ENCODE results near the gene MYL6B. TPM values are rescaled to one million over a fixed set of nuclear protein-coding genes. Genes with fewer than 3 reads are reported as not detected.

MYL6B gene
- total RNA-seq, 2 experiments from 2014 or later = 6.2 to 6.4 TPM

DNA sequence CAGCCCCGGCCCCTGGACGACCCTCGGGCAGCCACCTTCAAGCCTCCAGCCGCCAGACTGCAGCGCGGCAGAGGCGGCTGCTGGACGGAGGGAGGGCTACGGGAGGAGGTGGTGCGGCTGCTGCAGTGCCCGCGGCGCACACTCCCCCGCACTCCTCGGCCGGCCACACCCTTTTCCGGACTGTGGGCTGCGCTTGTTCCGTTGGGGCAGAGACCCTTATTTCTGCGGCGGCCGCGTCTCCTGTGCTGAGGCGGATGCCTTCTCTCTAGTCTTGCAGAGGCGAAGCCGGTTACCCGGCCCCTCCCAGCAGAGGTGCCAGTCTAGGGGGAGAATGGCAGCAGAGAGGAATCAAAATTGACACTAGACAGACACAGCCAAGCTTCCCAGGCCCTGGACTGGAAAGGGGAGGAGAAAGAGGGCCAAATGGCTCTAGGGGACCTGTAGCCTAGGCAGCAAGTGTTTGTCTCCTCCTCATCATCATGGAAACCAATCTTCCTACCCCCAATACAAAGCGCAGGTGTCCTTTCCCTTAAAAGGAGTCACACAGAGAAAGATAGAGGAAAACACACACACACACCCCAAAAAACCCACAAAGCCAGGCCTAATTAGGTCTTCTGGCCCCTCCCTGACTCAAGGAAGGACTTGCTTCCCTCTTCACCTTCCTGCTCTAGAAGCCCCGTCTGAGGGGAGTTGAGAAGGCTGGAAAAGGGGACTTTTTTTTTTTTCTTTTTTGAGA lies 23.0 kb upstream of the MYL6B start:
- peaks cover 65% of the 10 kb centered on the region for H3K36me3 Mint-ChIP-seq (ENCODE audit: low read depth)

DNA sequence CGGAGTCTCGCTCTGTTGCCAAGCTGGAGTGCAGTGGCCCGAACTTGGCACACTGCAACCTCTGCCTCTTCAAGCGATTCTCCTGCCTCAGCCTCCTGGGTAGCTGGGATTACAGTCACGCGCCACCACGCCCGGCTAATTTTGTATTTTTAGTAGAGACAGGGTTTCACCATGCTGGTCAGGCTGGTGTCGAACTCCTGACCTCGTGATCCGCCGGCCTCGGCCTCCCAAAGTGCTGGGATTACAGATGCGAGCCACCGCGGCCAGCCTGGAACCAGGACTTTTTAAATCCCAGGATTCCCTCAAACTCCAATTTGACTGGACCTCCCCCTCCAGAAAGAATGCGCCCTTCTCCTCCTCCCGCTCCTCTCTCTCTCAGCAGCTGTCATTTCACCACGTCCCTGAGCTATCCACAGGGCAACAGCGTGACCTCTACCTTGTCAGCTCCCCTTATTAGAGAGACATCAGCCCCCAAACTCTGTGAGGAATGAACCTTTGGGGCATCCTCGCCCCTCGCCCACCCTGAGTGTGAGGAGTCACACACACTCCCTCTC lies 22.4 kb upstream of the MYL6B start:
- peaks cover 76% of the 10 kb centered on the region for H3K4me1 ChIP-seq (ENCODE audit: insufficient read depth, low read length)
- peak overlapping the region; percentile 99 for H3K4me3 ChIP-seq (ENCODE audit: low read length)
- H3K4me1 Mint-ChIP-seq (ENCODE audit: low read depth) = peaks cover 67% of the 10 kb centered on the region
- peaks cover 69% of the 10 kb centered on the region for H3K36me3 Mint-ChIP-seq (ENCODE audit: low read depth)
- H3K27me3 ChIP-seq (ENCODE audit: control insufficient read depth in 1 of 2, insufficient read depth in 2 of 2, low read length in 2 of 2) = no peaks in the 10 kb centered on the region
- intact Hi-C loops (cut with DNase I, micrococcal nuclease) = loop anchor here in 1 of 2 experiments (2.0 to 5.0 kb wide), 2 partner anchors 21 to 388 kb away; partner anchors contain the start of gene GDF11
- TF ChIP-seq, protein P1, sequence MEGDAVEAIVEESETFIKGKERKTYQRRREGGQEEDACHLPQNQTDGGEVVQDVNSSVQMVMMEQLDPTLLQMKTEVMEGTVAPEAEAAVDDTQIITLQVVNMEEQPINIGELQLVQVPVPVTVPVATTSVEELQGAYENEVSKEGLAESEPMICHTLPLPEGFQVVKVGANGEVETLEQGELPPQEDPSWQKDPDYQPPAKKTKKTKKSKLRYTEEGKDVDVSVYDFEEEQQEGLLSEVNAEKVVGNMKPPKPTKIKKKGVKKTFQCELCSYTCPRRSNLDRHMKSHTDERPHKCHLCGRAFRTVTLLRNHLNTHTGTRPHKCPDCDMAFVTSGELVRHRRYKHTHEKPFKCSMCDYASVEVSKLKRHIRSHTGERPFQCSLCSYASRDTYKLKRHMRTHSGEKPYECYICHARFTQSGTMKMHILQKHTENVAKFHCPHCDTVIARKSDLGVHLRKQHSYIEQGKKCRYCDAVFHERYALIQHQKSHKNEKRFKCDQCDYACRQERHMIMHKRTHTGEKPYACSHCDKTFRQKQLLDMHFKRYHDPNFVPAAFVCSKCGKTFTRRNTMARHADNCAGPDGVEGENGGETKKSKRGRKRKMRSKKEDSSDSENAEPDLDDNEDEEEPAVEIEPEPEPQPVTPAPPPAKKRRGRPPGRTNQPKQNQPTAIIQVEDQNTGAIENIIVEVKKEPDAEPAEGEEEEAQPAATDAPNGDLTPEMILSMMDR (IDR thresholded peaks at IDR 0.05) = no peak
- peak overlapping the region; percentile 97 for H3K4me3 Mint-ChIP-seq
- no peaks in the 10 kb centered on the region for H3K9me3 Mint-ChIP-seq
- no peaks in the 10 kb centered on the region for H3K9me3 ChIP-seq (ENCODE audit: control insufficient read depth in 1 of 2, insufficient read depth in 1 of 2, low read length in 2 of 2)
- ChIA-PET POLR2A (interaction anchor here (0.9 to 6.5 kb wide), 8 partner anchors 11 to 92 kb away, joined by 3 to 133 read pairs (median 6); partner anchors contain the start of genes MYL6, MYL6B, PA2G4 and RNF41), CTCF (interaction anchor here (6.3 to 9.6 kb wide), 2 partner anchors 22 to 59 kb away, joined by 36 to 138 read pairs; partner anchors contain the start of genes MYL6B and SMARCC2)
- H3K27ac Mint-ChIP-seq = peak overlapping the region; percentile 86
- ATAC-seq (ENCODE audit: poor library complexity) = no peak
- DNase-seq = no peak
- H3K36me3 ChIP-seq (ENCODE audit: insufficient read depth, low read length) = peaks cover 47% of the 10 kb centered on the region
- no peaks in the 10 kb centered on the region for H3K27me3 Mint-ChIP-seq
- H3K27ac ChIP-seq (ENCODE audit: low read depth in 1 of 2, low read length in 2 of 2) = peak overlapping the region; percentile 77

More for the DNA sequence above, 23.0 kb upstream of the MYL6B start:
- ChIA-PET CTCF (interaction anchor here (2.2 to 9.6 kb wide), 3 partner anchors 22 to 82 kb away, joined by 8 to 138 read pairs (median 36); partner anchors contain the start of genes MYL6B and SMARCC2), POLR2A (interaction anchor here (0.9 to 6.5 kb wide), 15 partner anchors 8 to 335 kb away, joined by 4 to 133 read pairs (median 7); partner anchors contain the start of genes CNPY2, MYL6, MYL6B and PA2G4)
- H3K9me3 ChIP-seq (ENCODE audit: control insufficient read depth in 1 of 2, insufficient read depth in 1 of 2, low read length in 2 of 2) = no peaks in the 10 kb centered on the region
- H3K4me3 ChIP-seq (ENCODE audit: low read length) = peak overlapping the region; percentile 99
- peaks cover 73% of the 10 kb centered on the region for H3K4me1 Mint-ChIP-seq (ENCODE audit: low read depth)
- H3K36me3 ChIP-seq (ENCODE audit: insufficient read depth, low read length) = peaks cover 41% of the 10 kb centered on the region
- TF ChIP-seq, protein P1 (IDR thresholded peaks at IDR 0.05) = no peak
- peaks cover 77% of the 10 kb centered on the region for H3K4me1 ChIP-seq (ENCODE audit: insufficient read depth, low read length)
- DNase-seq (peak; percentile 48 to 90 (median 70)), ATAC-seq (ENCODE audit: poor library complexity) (peak; percentile 13)
- H3K4me3 Mint-ChIP-seq = peak overlapping the region; percentile 97
- no peaks in the 10 kb centered on the region for H3K27me3 Mint-ChIP-seq
- H3K27me3 ChIP-seq (ENCODE audit: control insufficient read depth in 1 of 2, insufficient read depth in 2 of 2, low read length in 2 of 2) = no peaks in the 10 kb centered on the region
- H3K27ac ChIP-seq (ENCODE audit: low read depth in 1 of 2, low read length in 2 of 2) = peak overlapping the region; percentile 77
- H3K9me3 Mint-ChIP-seq = no peaks in the 10 kb centered on the region
- intact Hi-C loops (cut with DNase I, micrococcal nuclease) = loop anchor here in 1 of 2 experiments (2.0 to 5.0 kb wide), 2 partner anchors 21 to 387 kb away; partner anchors contain the start of gene GDF11
- H3K27ac Mint-ChIP-seq = peak overlapping the region; percentile 86

DNA sequence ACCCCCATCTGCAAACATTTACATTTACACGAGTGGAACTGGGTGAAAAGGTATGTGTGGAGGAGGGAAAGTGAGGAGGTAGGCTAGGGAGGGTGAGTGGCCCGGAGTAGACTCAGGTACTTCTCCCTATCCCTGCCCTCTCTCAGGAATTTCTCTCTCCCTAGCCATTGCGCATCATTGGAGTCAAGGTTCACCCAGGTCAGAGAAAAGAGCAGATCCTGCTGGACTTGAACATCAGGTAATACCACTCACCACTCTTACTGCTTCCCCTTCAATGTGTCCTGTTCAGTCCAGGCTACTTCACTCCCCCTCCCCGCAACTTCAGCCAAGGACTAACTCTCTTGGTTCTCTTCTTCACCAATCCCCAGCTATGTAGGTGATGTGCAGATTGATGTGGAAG lies 21.5 kb upstream of the MYL6B start:
- TF ChIP-seq, protein P1 (IDR thresholded peaks at IDR 0.05) = no peak
- no peak for ATAC-seq (ENCODE audit: poor library complexity)
- Histone ChIP-seq H3K4me1 (ENCODE audit: insufficient read depth, low read length) (peaks cover 72% of the 10 kb centered on the region), H3K36me3 (ENCODE audit: insufficient read depth, low read length) (peaks cover 52% of the 10 kb centered on the region), H3K27me3 (ENCODE audit: control insufficient read depth in 1 of 2, insufficient read depth in 2 of 2, low read length in 2 of 2) (no peaks in the 10 kb centered on the region), H3K27ac (ENCODE audit: low read depth in 1 of 2, low read length in 2 of 2) (peak overlapping the region; percentile 77), H3K4me3 (ENCODE audit: low read length) (peak overlapping the region; percentile 99), H3K9me3 (ENCODE audit: control insufficient read depth in 1 of 2, insufficient read depth in 1 of 2, low read length in 2 of 2) (no peaks in the 10 kb centered on the region)
- peak overlapping the region; percentile 97 for H3K4me3 Mint-ChIP-seq
- no peaks in the 10 kb centered on the region for H3K27me3 Mint-ChIP-seq
- CTCF ChIA-PET = interaction anchor here (6.3 to 9.6 kb wide), 2 partner anchors 21 to 58 kb away, joined by 36 to 138 read pairs; partner anchors contain the start of genes MYL6B and SMARCC2
- POLR2A ChIA-PET = interaction anchor here (1.0 to 5.7 kb wide), 4 partner anchors 13 to 59 kb away, joined by 3 to 133 read pairs (median 26); partner anchors contain the start of genes MYL6B, RPL41, SMARCC2 and ZC3H10
- peaks cover 77% of the 10 kb centered on the region for H3K36me3 Mint-ChIP-seq (ENCODE audit: low read depth)
- H3K27ac Mint-ChIP-seq = peak overlapping the region; percentile 86
- DNase-seq = no peak
- peaks cover 66% of the 10 kb centered on the region for H3K4me1 Mint-ChIP-seq (ENCODE audit: low read depth)
- intact Hi-C loops (cut with DNase I, micrococcal nuclease) = no loop called here
- no peaks in the 10 kb centered on the region for H3K9me3 Mint-ChIP-seq
